GM12872 (cell line): ENCODE results near the gene SH3RF3.

ENCODE experiments used
- CTCF ChIP-seq: IDR thresholded peaks from 3 replicates; pipeline ENCODE4 v1.5.1; 2011; ENCODE audit warnings: low read depth, mild to moderate bottlenecking, low read length, moderate library complexity; ENCODE audit not compliant: insufficient read depth

SH3RF3 gene

GRCh38 chr2:109370399-109371035 is 241.5 kb downstream of the SH3RF3 start:
- no peak for TF ChIP-seq CTCF

- no peak for TF ChIP-seq CTCF
Observed at GRCh38 chr2:109371481-109372170, 242.6 kb downstream of the SH3RF3 start.

- no peak for TF ChIP-seq CTCF
Observed at GRCh38 chr2:109372171-109372568, 243.2 kb downstream of the SH3RF3 start.

GRCh38 chr2:109372614-109373013 is 243.6 kb downstream of the SH3RF3 start:
- TF ChIP-seq CTCF: no peak

- TF ChIP-seq CTCF: no peak
Observed at GRCh38 chr2:109373791-109374547, 245.0 kb downstream of the SH3RF3 start.

- TF ChIP-seq CTCF: no peak
Observed at GRCh38 chr2:109374548-109375130, 245.6 kb downstream of the SH3RF3 start.

- TF ChIP-seq CTCF: no peak
Observed at GRCh38 chr2:109375131-109375561, 246.1 kb downstream of the SH3RF3 start.
